B cell (primary cell): ENCODE data around the gene TOP2B. TPM values are rescaled to one million over a fixed set of nuclear protein-coding genes. Genes with fewer than 3 reads are reported as not detected.

ENCODE experiments used
- ATAC-seq: fragments of 200-7000 bp; cut with Tn5 transposase; one replicate; pipeline ENCODE4 v1.10.0; 2021; ENCODE audit warnings: low read depth, mild to moderate bottlenecking, moderate number of reproducible peaks, moderate library complexity
- CTCF ChIA-PET: fragments of 350-600 bp; sonication (Branson Sonifier 250); formaldehyde crosslinking; loops from one replicate; lab custom pipeline; 2021; ENCODE audit warnings: antibody characterized with exemption, inconsistent platforms; lab: Charles Lee
- POLR2A ChIA-PET: fragments of 350-600 bp; sonication (Branson Sonifier 250); formaldehyde crosslinking; loops from one replicate; lab custom pipeline; 2021; ENCODE audit warnings: antibody characterized with exemption; lab: Charles Lee
- DNase-seq: peaks from one replicate; pipeline ENCODE4 v3.0.0; 2013
- H2AFZ ChIP-seq: 2 replicates; pipeline ENCODE4 v1.6.1; 2012; ENCODE audit warnings: mild to moderate bottlenecking, low read depth, low read length; ENCODE audit not compliant: insufficient read depth, poor library complexity, severe bottlenecking
- H3K27ac ChIP-seq, 2 donors: 1 replicate in 1 of 2; 2 replicates in 1 of 2; pipeline ENCODE4 v1.5.1; 2012 to 2013; ENCODE audit warnings: low read length in 2 of 2, mild to moderate bottlenecking in 2 of 2, moderate library complexity in 1 of 2
- H3K27me3 ChIP-seq, 4 experiments: fragments of 200-600 bp in 1 of 4; sonication (generic) in 1 of 4; replicated peaks in 1 of 4; 1 replicate in 2 of 4; 2 replicates in 2 of 4; pipeline versions ENCODE4 v1.6.1 to v1.7.0; 2013 to 2016; ENCODE audit warnings: low read length in 3 of 4, mild to moderate bottlenecking in 2 of 4, mixed read lengths in 1 of 4, moderate library complexity in 1 of 4; ENCODE audit not compliant: insufficient read depth in 4 of 4, control insufficient read depth in 3 of 4; ENCODE audit errors: control extremely low read depth in 1 of 4
- H3K36me3 ChIP-seq, 2 experiments: replicated peaks in 1 of 2; 1 replicate in 1 of 2; 2 replicates in 1 of 2; pipeline versions ENCODE4 v1.6.1 to v1.7.1; 2013; ENCODE audit warnings: low read length in 1 of 2; ENCODE audit not compliant: insufficient read depth in 2 of 2, control insufficient read depth in 1 of 2; ENCODE audit errors: control extremely low read depth in 1 of 2, extremely low read depth in 1 of 2
- H3K4me1 ChIP-seq, 2 donors: fragments of 200-600 bp in 1 of 2; sonication (generic) in 1 of 2; 1 replicate in 1 of 2; 2 replicates in 1 of 2; pipeline versions ENCODE4 v1.5.1 to v1.6.1; 2013 to 2017; ENCODE audit warnings: low read length in 2 of 2; ENCODE audit not compliant: control insufficient read depth in 2 of 2, insufficient read depth in 2 of 2
- H3K4me2 ChIP-seq: replicated peaks from 2 replicates; pipeline ENCODE3; 2012; ENCODE audit warnings: mild to moderate bottlenecking, low read depth, low read length; ENCODE audit not compliant: poor library complexity, severe bottlenecking
- H3K4me3 ChIP-seq, 5 experiments: fragments of 200-600 bp in 1 of 5; sonication (generic) in 1 of 5; 1 replicate in 3 of 5; 2 replicates in 2 of 5; pipeline versions ENCODE4 v1.5.1 to v1.7.0; 2011 to 2016; ENCODE audit warnings: low read length in 4 of 5, mild to moderate bottlenecking in 4 of 5, low read depth in 2 of 5, control low read depth in 1 of 5, moderate library complexity in 1 of 5; ENCODE audit not compliant: insufficient read depth in 1 of 5; ENCODE audit errors: control extremely low read depth in 1 of 5, extremely low read depth in 1 of 5
- H3K79me2 ChIP-seq: fragments of 200-600 bp; sonication (generic); one replicate; pipeline ENCODE4 v1.6.0; 2016; ENCODE audit warnings: low read length; ENCODE audit not compliant: control insufficient read depth, insufficient read depth
- H3K9ac ChIP-seq: fragments of 200-600 bp; sonication (generic); 2 replicates; pipeline ENCODE4 v1.6.1; 2017; ENCODE audit warnings: mild to moderate bottlenecking, low read length, moderate library complexity
- H3K9me3 ChIP-seq, 3 donors: one replicate each; pipeline versions ENCODE4 v1.6.1 to v1.7.1; 2013; ENCODE audit warnings: low read length in 2 of 3; ENCODE audit not compliant: control insufficient read depth in 2 of 3, insufficient read depth in 1 of 3; ENCODE audit errors: control extremely low read depth in 1 of 3
- H4K20me1 ChIP-seq: 2 replicates; pipeline ENCODE4 v1.6.0; 2012; ENCODE audit warnings: mild to moderate bottlenecking, low read length; ENCODE audit not compliant: insufficient read depth, control insufficient read depth, poor library complexity, severe bottlenecking
- H3K27ac Mint-ChIP-seq: one replicate; pipeline ENCODE4 v1.8.0; 2021; ENCODE audit warnings: mixed read lengths
- H3K27me3 Mint-ChIP-seq: one replicate; pipeline ENCODE4 v1.8.0; 2021; ENCODE audit warnings: mixed read lengths
- H3K4me1 Mint-ChIP-seq: one replicate; pipeline ENCODE4 v1.8.0; 2021; ENCODE audit warnings: mixed read lengths
- H3K4me3 Mint-ChIP-seq: one replicate; pipeline ENCODE4 v1.8.0; 2021; ENCODE audit warnings: mixed read lengths
- H3K9me3 Mint-ChIP-seq: one replicate; pipeline ENCODE4 v1.8.0; 2022; ENCODE audit warnings: mixed read lengths; ENCODE audit not compliant: insufficient read depth
- CTCF ChIP-seq: fragments of 200-600 bp; IDR thresholded peaks from one replicate; pipeline ENCODE4 v1.8.0; 2022; ENCODE audit warnings: antibody characterized with exemption, mild to moderate bottlenecking
- EZH2 ChIP-seq: IDR thresholded peaks from 2 replicates; pipeline ENCODE4 v1.6.1; 2012; ENCODE audit warnings: borderline replicate concordance, low read depth, mild to moderate bottlenecking, moderate library complexity, low read length; ENCODE audit not compliant: insufficient read depth, poor library complexity, severe bottlenecking
- WGBS: methylation state at CpG from one replicate; pipeline ENCODE4 v1.1.5; 2013; ENCODE audit warnings: missing lambda C conversion rate; ENCODE audit not compliant: insufficient coverage; 5-methylcytosine and 5-hydroxymethylcytosine counted together
- intact Hi-C: fragments of 100-400 bp; cut with micrococcal nuclease; formaldehyde crosslinking; loops from one replicate; pipeline ENCODE4 v1.10.0; 2022
- polyA plus RNA-seq: library from polyadenylated mRNA; depleted of rRNA; stranded (reverse); fragments of >200 nt; gene quantifications from 2 replicates; pipeline ENCODE4 v1.2.3, GENCODE V29; 2012
- total RNA-seq, 2 donors: library from RNA; stranded (reverse); fragments of 120-200 nt in 1 of 2; gene quantifications; 1 replicate in 1 of 2; 2 replicates in 1 of 2; pipeline versions ENCODE4 v1.2.3 to v1.2.4, GENCODE V29; 2013 to 2022

Gene TOP2B
- total and polyA plus RNA-seq, 2 donors (not counting 1 experiment from before 2014, with no cell fraction given) = 22.2 to 149 TPM

DNA sequence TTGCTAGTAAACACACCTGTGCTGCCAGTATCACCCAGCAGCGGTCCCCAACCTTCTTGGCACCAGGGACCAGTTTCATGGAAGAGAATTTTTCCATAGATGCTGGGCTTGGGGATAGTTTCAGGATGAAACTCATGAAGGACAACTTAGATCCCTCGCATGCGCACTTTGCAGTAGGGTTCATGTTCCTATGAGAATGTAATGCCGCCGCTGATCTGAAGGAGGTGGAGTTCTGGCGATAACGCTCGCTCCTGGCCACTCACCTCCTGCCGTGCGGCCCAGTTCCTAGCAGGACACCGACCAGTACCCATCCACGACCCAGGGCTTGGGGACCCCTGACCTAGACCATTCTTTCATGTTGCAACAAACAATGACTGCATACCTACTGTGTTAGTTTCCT lies 89.7 kb downstream of the TOP2B start:
- TF ChIP-seq CTCF = no peak
- no peak for TF ChIP-seq EZH2
- no peaks in the 10 kb centered on the region for H3K27me3 ChIP-seq
- H3K27ac ChIP-seq = no peak overlapping the region
- ATAC-seq (no peak), DNase-seq (no peak)
- H3K4me1 Mint-ChIP-seq = no peaks in the 10 kb centered on the region
- H3K4me1 ChIP-seq = no peaks in the 10 kb centered on the region
- H3K4me3 ChIP-seq = no peak overlapping the region
- no peak overlapping the region for H3K4me2 ChIP-seq
- H3K27ac Mint-ChIP-seq = no peak overlapping the region
- peaks cover 14% of the 10 kb centered on the region for H3K27me3 Mint-ChIP-seq
- H2AFZ ChIP-seq = no peak overlapping the region
- intact Hi-C loops = no loop called here
- H3K36me3 ChIP-seq = no peaks in the 10 kb centered on the region
- ChIA-PET POLR2A (no interaction called here), CTCF (no interaction called here)
- H3K9me3 Mint-ChIP-seq = no peaks in the 10 kb centered on the region
- WGBS = 83% methylated on average over 5 of the region's 12 CpGs
- H3K79me2 ChIP-seq = no peaks in the 10 kb centered on the region
- no peaks in the 10 kb centered on the region for H4K20me1 ChIP-seq
- H3K9ac ChIP-seq = no peak overlapping the region
- H3K9me3 ChIP-seq = no peaks in the 10 kb centered on the region
- H3K4me3 Mint-ChIP-seq = no peak overlapping the region

DNA sequence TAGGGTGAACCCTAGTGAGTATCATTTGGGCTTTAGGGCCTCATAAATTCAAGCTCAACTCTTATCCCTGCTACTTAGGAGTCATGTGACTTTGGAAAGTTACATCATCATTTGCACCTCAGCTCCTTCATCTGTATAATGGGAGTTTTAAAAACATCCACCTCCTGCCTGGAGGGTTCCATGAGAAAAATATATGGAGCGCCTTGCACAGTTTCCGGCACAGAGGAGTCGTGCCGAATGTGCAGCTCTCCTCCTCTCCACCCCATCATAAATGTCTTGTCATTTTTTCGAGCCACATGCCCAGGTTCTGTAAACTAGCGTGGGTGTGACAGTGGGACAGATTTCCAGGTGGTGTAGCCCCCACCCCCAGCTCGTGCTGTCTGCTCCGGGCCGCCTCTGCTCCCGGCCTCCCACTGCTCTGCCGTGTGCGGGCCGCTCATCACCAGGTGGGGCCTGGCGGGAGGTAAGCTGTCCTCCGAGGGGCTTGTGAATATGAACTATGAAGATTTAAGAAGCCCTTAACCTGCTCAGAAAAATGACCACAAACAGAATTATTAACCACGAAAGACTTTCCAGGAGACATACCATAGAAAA lies 90.4 kb downstream of the TOP2B start:
- Mint-ChIP-seq H3K27me3 (peaks cover 14% of the 10 kb centered on the region), H3K27ac (no peak overlapping the region), H3K4me3 (no peak overlapping the region), H3K9me3 (no peaks in the 10 kb centered on the region), H3K4me1 (no peaks in the 10 kb centered on the region)
- H3K9ac ChIP-seq = no peak overlapping the region
- no peaks in the 10 kb centered on the region for H3K9me3 ChIP-seq
- TF ChIP-seq CTCF = no peak
- TF ChIP-seq EZH2 = no peak
- no peaks in the 10 kb centered on the region for H4K20me1 ChIP-seq
- H3K27me3 ChIP-seq = no peaks in the 10 kb centered on the region
- ChIA-PET POLR2A (no interaction called here), CTCF (no interaction called here)
- no peak overlapping the region for H3K4me2 ChIP-seq
- H2AFZ ChIP-seq = no peak overlapping the region
- ATAC-seq = no peak
- intact Hi-C loops = no loop called here
- no peaks in the 10 kb centered on the region for H3K79me2 ChIP-seq
- H3K36me3 ChIP-seq = no peaks in the 10 kb centered on the region
- no peak for DNase-seq
- no peak overlapping the region for H3K27ac ChIP-seq
- no peaks in the 10 kb centered on the region for H3K4me1 ChIP-seq
- whole genome bisulfite sequencing = 94% methylated on average over 10 of the region's 16 CpGs
- H3K4me3 ChIP-seq = no peak overlapping the region
